Urinary bladder (tissue), 4 donors: ENCODE measurements around the gene AASDH. TPM values are rescaled to one million over a fixed set of nuclear protein-coding genes. Genes with fewer than 3 reads are reported as not detected.

Source experiments
- DNase-seq: peaks from one replicate; pipeline ENCODE4 v3.0.0-alpha.2; 2015; ENCODE audit errors: extremely low spot score
- H3K27ac ChIP-seq: one replicate; pipeline ENCODE4 v1.5.1; 2013; ENCODE audit warnings: low read depth, mild to moderate bottlenecking, moderate library complexity
- H3K36me3 ChIP-seq: one replicate; pipeline ENCODE4 v1.6.1; 2013; ENCODE audit warnings: mild to moderate bottlenecking, moderate library complexity; ENCODE audit not compliant: insufficient read depth
- H3K4me1 ChIP-seq: one replicate; pipeline ENCODE4 v1.6.1; 2013; ENCODE audit warnings: mild to moderate bottlenecking, moderate library complexity; ENCODE audit not compliant: insufficient read depth
- H3K4me3 ChIP-seq: one replicate; pipeline ENCODE4 v1.5.1; 2013; ENCODE audit warnings: low read depth, low read length
- WGBS: extraction: QIAGEN DNeasy Blood & Tissue Kit; methylation state at CpG from one replicate; pipeline ENCODE4 v1.1.7; 2013; 5-methylcytosine and 5-hydroxymethylcytosine counted together
- polyA plus RNA-seq: library from polyadenylated mRNA; stranded (reverse); fragments of 200-250 nt; gene quantifications from one replicate; pipeline ENCODE4 v1.2.3, GENCODE V29; 2013
- small RNA-seq: library from RNA; depleted of rRNA; stranded (forward); fragments of <200 nt; gene quantifications from one replicate; pipeline ENCODE3, GENCODE V24; 2014
- total RNA-seq: library from RNA; depleted of rRNA; stranded (reverse); fragments of >200 nt; gene quantifications from one replicate; pipeline ENCODE4 v1.2.3, GENCODE V29; 2014
- donor health status: healthy with polysubstance abuse.
- donor health status: healthy.

Gene AASDH
- total and polyA plus RNA-seq, 2 donors = 6.1 to 33.8 TPM

GRCh38 chr4:56301181-56301996, 85.9 kb downstream of the AASDH start:
- peak; percentile 49 for DNase-seq
- Histone ChIP-seq H3K4me3 (no peak overlapping the region), H3K27ac (no peak overlapping the region), H3K4me1 (no peaks in the 10 kb centered on the region), H3K36me3 (no peaks in the 10 kb centered on the region)
- 27% methylated on average over 10 of the region's 10 CpGs for WGBS

GRCh38 chr4:56298236-56298635, 89.1 kb downstream of the AASDH start:
- no peaks in the 10 kb centered on the region for H3K36me3 ChIP-seq
- DNase-seq = no peak
- 78% methylated on average over 3 of the region's 3 CpGs for WGBS
- H3K4me3 ChIP-seq = no peak overlapping the region
- H3K27ac ChIP-seq = no peak overlapping the region
- H3K4me1 ChIP-seq = no peaks in the 10 kb centered on the region

GRCh38 chr4:56297776-56298175, 89.5 kb downstream of the AASDH start:
- H3K36me3 ChIP-seq = no peaks in the 10 kb centered on the region
- H3K4me3 ChIP-seq = no peak overlapping the region
- H3K27ac ChIP-seq = no peak overlapping the region
- no peaks in the 10 kb centered on the region for H3K4me1 ChIP-seq
- no peak for DNase-seq
- WGBS = 80% methylated on average over 2 of the region's 2 CpGs

GRCh38 chr4:56296526-56296925, 90.8 kb downstream of the AASDH start:
- H3K27ac ChIP-seq = no peak overlapping the region
- no peaks in the 10 kb centered on the region for H3K36me3 ChIP-seq
- 56% methylated on average over 3 of the region's 3 CpGs for WGBS
- no peaks in the 10 kb centered on the region for H3K4me1 ChIP-seq
- DNase-seq = no peak
- H3K4me3 ChIP-seq = no peak overlapping the region

GRCh38 chr4:56293121-56293520, 94.2 kb downstream of the AASDH start:
- no peak overlapping the region for H3K4me3 ChIP-seq
- H3K4me1 ChIP-seq = no peaks in the 10 kb centered on the region
- no peaks in the 10 kb centered on the region for H3K36me3 ChIP-seq
- no peak overlapping the region for H3K27ac ChIP-seq
- DNase-seq = no peak

- DNase-seq = no peak
- no peaks in the 10 kb centered on the region for H3K4me1 ChIP-seq
- WGBS = 36% methylated on average over 5 of the region's 5 CpGs
- no peak overlapping the region for H3K27ac ChIP-seq
- H3K36me3 ChIP-seq = no peaks in the 10 kb centered on the region
- H3K4me3 ChIP-seq = no peak overlapping the region
These were observed 97.4 kb downstream of the AASDH start for GRCh38 chr4:56289934-56290333.

GRCh38 chr4:56288663-56289062, 98.6 kb downstream of the AASDH start:
- WGBS = 81% methylated on average over 3 of the region's 3 CpGs
- Histone ChIP-seq H3K4me3 (no peak overlapping the region), H3K27ac (no peak overlapping the region), H3K4me1 (no peaks in the 10 kb centered on the region), H3K36me3 (no peaks in the 10 kb centered on the region)
- no peak for DNase-seq

Small RNA genes lying within 50 kb of the gene (small RNA-seq; reads per million reads assigned to genes)
- gene RNU6-197P = not detected

Other genes starting within 250 kb of the AASDH start
- 21.3 TPM for gene PPAT, start 48.1 kb upstream of the AASDH start, total RNA-seq
- 4.9 TPM for gene PPAT, start 48.1 kb upstream of the AASDH start, polyA plus RNA-seq
- 25.7 TPM for gene PAICS, start 48.8 kb upstream of the AASDH start, total RNA-seq
- 41.8 TPM for gene PAICS, start 48.8 kb upstream of the AASDH start, polyA plus RNA-seq
- gene SRP72, start 80.1 kb upstream of the AASDH start, total RNA-seq = 70.4 TPM
- gene SRP72, start 80.1 kb upstream of the AASDH start, polyA plus RNA-seq = 47.6 TPM
- gene ARL9, start 118.3 kb upstream of the AASDH start, total RNA-seq = 0.32 TPM
- 0.23 TPM for gene ARL9, start 118.3 kb upstream of the AASDH start, polyA plus RNA-seq